Measurements from ENCODE around the gene MET. TPM values are rescaled to one million over a fixed set of nuclear protein-coding genes. Genes with fewer than 3 reads are reported as not detected.

Gene MET
- total and polyA plus RNA-seq, 10 of the 15 experiments (the other 5 are each of a cell fraction or from before 2014, with no cell fraction given), result 0.01 to 0.21 TPM; not detected in 8

DNA sequence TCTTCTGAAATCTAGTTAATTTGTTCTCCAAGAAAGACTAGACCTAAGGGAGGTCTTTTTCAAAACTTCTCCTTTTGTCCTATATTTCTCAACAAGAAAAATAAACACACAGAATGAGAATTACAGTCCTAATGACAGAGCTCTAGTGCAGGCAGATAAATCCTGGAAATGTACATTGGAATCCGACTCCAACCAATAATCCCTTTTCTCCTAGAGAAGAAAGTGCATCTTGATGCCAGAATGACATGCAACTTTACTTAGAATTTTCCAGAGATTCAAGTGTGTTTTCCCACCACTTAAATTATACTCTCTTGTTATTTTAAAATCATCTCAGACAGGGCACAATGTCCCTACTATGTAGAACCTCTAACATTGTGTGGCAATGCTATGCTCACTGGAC lies 68.2 kb downstream of the MET start (continued):
- TF ChIP-seq EZH2 (IDR thresholded peaks at IDR 0.05; ENCODE audit: borderline replicate concordance, control insufficient read depth, low read depth, low read length) (no peak), CHD2 (IDR thresholded peaks at IDR 0.05; ENCODE audit: borderline replicate concordance, low read depth, low read length) (no peak), SIX5 (IDR thresholded peaks at IDR 0.05; ENCODE audit: low read depth, low read length, severe bottlenecking) (no peak), KLF5 (IDR thresholded peaks at IDR 0.05; ENCODE audit: partially characterized antibody) (no peak), RB1 (IDR thresholded peaks at IDR 0.05; ENCODE audit: borderline replicate concordance) (no peak), SRF (IDR thresholded peaks at IDR 0.05; ENCODE audit: low read depth in 2 of 2, low read length in 2 of 2) (no peak), POLR2A (IDR thresholded peaks at IDR 0.05; ENCODE audit: low read depth, low read length) (no peak), NFYA (IDR thresholded peaks at IDR 0.05; ENCODE audit: borderline replicate concordance, low read depth, low read length) (no peak), FOS (IDR thresholded peaks at IDR 0.05; ENCODE audit: borderline replicate concordance, extremely low read depth, insufficient read length) (no peak), FOXM1 (IDR thresholded peaks at IDR 0.05; ENCODE audit: low read depth, low read length) (no peak)
- TF ChIP-seq, protein P1, sequence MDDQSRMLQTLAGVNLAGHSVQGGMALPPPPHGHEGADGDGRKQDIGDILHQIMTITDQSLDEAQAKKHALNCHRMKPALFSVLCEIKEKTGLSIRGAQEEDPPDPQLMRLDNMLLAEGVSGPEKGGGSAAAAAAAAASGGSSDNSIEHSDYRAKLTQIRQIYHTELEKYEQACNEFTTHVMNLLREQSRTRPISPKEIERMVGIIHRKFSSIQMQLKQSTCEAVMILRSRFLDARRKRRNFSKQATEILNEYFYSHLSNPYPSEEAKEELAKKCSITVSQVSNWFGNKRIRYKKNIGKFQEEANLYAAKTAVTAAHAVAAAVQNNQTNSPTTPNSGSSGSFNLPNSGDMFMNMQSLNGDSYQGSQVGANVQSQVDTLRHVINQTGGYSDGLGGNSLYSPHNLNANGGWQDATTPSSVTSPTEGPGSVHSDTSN (IDR thresholded peaks at IDR 0.05; ENCODE audit: insufficient replicate concordance, low read depth, low read length), result no peak
- TF ChIP-seq, protein P2, sequence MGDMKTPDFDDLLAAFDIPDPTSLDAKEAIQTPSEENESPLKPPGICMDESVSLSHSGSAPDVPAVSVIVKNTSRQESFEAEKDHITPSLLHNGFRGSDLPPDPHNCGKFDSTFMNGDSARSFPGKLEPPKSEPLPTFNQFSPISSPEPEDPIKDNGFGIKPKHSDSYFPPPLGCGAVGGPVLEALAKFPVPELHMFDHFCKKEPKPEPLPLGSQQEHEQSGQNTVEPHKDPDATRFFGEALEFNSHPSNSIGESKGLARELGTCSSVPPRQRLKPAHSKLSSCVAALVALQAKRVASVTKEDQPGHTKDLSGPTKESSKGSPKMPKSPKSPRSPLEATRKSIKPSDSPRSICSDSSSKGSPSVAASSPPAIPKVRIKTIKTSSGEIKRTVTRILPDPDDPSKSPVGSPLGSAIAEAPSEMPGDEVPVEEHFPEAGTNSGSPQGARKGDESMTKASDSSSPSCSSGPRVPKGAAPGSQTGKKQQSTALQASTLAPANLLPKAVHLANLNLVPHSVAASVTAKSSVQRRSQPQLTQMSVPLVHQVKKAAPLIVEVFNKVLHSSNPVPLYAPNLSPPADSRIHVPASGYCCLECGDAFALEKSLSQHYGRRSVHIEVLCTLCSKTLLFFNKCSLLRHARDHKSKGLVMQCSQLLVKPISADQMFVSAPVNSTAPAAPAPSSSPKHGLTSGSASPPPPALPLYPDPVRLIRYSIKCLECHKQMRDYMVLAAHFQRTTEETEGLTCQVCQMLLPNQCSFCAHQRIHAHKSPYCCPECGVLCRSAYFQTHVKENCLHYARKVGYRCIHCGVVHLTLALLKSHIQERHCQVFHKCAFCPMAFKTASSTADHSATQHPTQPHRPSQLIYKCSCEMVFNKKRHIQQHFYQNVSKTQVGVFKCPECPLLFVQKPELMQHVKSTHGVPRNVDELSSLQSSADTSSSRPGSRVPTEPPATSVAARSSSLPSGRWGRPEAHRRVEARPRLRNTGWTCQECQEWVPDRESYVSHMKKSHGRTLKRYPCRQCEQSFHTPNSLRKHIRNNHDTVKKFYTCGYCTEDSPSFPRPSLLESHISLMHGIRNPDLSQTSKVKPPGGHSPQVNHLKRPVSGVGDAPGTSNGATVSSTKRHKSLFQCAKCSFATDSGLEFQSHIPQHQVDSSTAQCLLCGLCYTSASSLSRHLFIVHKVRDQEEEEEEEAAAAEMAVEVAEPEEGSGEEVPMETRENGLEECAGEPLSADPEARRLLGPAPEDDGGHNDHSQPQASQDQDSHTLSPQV (IDR thresholded peaks at IDR 0.05), result no peak
